GM12878 (cell line): ENCODE results near the gene NMNAT3.
"Not testable (repeated sequence)": the region's sequence is repeated elsewhere in the genome, so short reads cannot be mapped to it uniquely, and the experiment has no call there.

Experiments used
- CTCF ChIP-seq, 3 experiments: IDR thresholded peaks in 2 of 3; conservative IDR thresholded peaks in 1 of 3; 2 replicates each; pipeline ENCODE4 v1.5.1; 2011; ENCODE audit warnings: low read depth in 3 of 3, low read length in 3 of 3, mild to moderate bottlenecking in 3 of 3, control low read depth in 2 of 3, moderate library complexity in 2 of 3, inconsistent platforms in 1 of 3, mixed read lengths in 1 of 3; ENCODE audit not compliant: control insufficient read depth in 2 of 3, insufficient read depth in 1 of 3; ENCODE audit errors: extremely low read depth in 1 of 3
- EZH2 ChIP-seq: IDR thresholded peaks from 2 replicates; pipeline ENCODE4 v1.6.1; 2012; ENCODE audit warnings: low read depth, mild to moderate bottlenecking, control low read depth, inconsistent platforms, low read length, borderline replicate concordance; ENCODE audit not compliant: control insufficient read depth
- POLR2A ChIP-seq: IDR thresholded peaks from 2 replicates; pipeline ENCODE4 v1.6.1; 2011; ENCODE audit warnings: low read depth, mild to moderate bottlenecking, low read length
- SIN3A ChIP-seq: IDR thresholded peaks from 2 replicates; pipeline ENCODE4 v1.6.1; 2012; ENCODE audit warnings: low read depth, low read length, improper control_type of control experiment

- not testable (repeated sequence) for TF ChIP-seq POLR2A; CTCF (IDR thresholded peaks at IDR 0.05 in 2 of 3, conservative IDR thresholded peaks at IDR 0.05 in 1 of 3; ENCODE audit: control insufficient read depth in 2 of 3, extremely low read depth in 1 of 3, insufficient read depth in 1 of 3, low read depth in 3 of 3, low read length in 3 of 3); SIN3A; EZH2
Observed at GRCh38 chr3:139583651-139584050, 94.1 kb downstream of the NMNAT3 start.
